ENCODE data around the gene PSMD14. TPM values are rescaled to one million over a fixed set of nuclear protein-coding genes. Genes with fewer than 3 reads are reported as not detected.

The PSMD14 gene
- total RNA-seq, 1 experiment from 2014 or later, result 176 TPM

DNA sequence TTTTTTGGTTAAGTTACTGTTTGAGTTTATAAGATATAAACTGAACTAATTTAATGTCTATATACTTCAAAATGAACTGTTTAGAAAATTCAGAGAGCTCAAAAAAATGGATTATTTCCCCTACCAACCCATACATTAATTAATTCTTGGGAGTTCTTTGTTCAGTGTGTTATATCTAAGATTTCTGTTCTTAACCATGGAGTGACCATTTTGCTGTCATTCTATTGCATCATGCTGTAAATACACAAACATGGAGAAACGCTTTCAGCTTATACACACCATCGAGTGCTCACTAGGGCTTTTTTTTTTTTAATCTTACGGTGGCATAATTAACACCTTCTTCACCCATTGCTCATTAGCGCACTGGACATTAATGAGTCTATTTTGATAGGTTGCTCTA lies 74.5 kb downstream of the PSMD14 start:
- no peak for DNase-seq (ENCODE audit: low read depth)

GRCh38 chr2:161384864-161385263 lies 76.6 kb downstream of the PSMD14 start:
- no peak for DNase-seq (ENCODE audit: low read depth)

DNA sequence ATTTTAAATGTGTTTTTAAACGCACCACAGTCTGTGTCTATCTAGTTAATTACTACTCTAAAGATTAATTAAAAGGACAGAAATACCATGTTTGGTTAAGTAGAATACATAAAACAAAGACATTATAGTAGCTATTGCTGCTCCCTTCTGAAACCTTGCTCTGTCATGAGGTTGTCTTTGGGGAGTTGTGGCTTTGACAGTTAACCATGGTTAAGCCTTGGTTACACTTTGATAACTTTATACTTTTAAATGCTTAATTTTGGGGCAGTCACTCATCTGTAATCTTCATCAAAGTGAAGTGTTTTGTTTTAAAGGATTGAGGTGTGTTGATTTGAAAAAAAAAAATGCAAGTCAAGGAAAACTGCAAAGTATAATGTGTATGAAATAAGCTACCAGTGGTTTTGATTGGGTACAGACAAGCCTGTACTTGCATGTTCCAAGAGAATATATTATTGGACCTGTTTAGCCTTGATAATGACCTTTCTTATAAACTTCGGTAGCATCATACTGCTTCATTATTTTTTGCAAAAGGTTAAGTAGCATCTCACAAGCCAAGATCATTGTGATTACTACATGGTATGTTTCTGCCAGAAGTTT lies 78.1 kb downstream of the PSMD14 start:
- no peak for DNase-seq (ENCODE audit: low read depth)

- DNase-seq (ENCODE audit: low read depth), result no peak
Measured at GRCh38 chr2:161388146-161388779, 80.0 kb downstream of the PSMD14 start.

DNA sequence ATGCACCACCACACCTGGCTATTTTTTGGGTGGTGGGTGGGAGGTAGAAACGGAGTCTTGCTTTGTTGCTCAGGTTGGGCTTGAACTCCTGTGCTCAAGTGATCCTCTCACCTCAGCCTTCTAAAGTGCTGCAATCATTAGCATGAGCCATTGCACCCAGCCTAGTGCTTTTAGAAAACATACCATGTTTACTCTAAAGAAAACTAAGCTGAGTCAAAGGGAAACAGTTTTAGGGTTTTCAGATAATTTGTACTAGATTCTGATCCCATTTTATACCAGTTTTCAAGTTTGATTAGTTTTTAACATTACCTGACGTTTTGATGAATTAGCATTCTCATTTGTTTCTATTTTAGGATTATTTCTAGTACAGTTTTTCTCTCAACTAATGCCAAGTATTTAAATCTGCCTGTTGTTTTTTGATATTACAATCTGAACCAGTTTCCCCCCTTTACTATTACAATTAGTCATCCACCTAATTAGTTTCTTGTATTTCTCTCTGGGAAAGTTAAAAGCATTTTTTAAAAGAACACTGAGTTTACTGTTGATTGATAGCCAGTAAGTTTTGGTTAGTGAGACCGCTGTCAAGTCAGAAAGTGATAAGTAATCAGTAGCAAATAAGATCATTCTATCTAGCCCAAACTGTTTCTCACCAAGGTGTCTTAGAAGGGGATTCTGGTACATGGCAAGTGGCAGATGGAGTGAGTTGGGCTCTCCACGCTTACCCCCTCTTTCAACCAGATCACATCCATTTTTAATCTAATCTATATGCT lies 83.7 kb downstream of the PSMD14 start:
- no peak for DNase-seq (ENCODE audit: low read depth)

- DNase-seq (ENCODE audit: low read depth), result peak; percentile 71
Measured at GRCh38 chr2:161400076-161400475, 91.9 kb downstream of the PSMD14 start.

DNA sequence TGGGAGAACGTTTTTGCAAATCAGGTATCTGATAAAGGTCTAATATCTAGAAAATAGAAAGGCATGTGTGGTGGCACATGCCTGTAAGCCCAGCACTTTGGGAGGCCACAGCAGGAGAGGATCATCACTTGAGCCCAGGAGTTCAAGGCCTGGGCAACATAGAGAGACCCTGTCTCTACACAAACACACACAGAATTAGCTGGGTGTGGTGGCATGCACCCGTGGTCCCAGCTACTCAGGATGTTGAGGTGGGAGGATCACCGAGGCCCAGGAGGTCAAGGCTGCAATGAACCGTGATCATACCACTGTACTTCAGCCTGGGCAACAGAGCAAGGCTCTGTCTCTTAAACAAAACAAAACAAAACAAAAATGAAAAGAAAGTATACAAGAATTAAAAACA lies 94.1 kb downstream of the PSMD14 start:
- DNase-seq (ENCODE audit: low read depth), result no peak

DNA sequence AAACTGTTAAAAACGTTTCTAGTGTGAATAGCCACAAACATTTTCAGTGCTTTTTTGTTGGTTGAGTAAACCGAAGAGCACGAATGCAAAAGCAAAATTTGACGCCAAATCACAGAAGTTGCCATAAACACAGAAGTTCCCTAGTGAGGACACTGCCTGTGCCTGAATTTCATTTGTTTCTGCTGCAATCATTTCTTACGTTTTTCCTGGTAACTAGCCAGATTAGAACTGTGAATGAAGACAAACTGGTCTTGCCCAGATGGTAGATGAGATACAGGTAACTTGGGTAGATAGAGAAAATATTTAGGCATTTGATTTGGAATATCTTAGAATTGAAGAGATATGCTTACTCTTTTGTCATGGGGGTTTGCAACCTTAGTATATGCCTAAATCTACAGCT lies 98.1 kb downstream of the PSMD14 start:
- DNase-seq (ENCODE audit: low read depth), result no peak

DNA sequence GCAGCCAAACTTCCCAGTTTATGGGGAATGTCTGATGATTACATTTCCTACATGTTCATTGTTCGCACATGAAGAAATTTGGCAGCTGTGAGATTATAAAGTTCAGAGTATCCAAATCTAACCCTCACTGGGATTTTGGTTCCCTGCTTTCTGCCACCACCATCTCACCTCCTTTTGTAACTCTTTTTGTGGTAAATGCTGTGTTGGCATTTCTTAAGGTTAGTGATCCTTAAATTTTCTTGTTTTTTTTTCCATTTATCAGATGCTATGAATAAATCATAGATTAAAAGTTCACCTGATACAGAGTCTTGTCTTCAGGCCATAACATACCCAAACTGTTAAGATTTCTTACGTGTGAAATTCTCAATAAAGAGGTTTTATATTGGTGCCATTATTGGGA lies 99.4 kb downstream of the PSMD14 start:
- DNase-seq (ENCODE audit: low read depth), result no peak

DNA sequence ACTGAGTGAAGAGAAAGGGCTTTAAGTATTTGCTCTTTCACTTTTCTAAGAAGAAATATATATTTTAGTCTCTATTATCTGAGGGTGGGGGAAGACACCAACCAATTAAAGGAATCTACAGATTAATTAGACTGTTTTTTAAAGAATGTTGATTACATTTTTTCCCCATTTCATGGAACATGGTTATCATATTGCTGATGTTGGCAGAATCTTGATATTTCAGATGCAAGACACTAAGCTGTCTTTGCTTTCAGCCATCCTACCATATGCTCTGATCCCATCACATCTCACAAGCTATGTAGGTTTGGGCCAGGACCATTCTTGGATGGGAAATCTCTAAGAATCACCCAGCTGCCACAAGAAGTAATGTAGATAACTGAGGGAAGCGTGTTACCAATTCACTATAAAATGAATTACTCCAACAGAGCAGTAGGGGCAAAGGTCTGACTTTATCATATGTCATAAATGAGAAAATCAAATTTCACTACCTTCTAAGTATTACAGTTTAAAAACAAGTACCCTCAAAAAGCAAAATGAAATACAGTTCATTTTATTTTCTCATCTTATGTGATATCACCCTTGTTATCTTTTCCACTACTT lies 101.2 kb downstream of the PSMD14 start:
- DNase-seq (ENCODE audit: low read depth), result no peak

GRCh38 chr2:161412346-161412745 lies 104.1 kb downstream of the PSMD14 start:
- DNase-seq (ENCODE audit: low read depth), result no peak

- no peak for DNase-seq (ENCODE audit: low read depth)
Measured at GRCh38 chr2:161414042-161415033, 106.1 kb downstream of the PSMD14 start.

GRCh38 chr2:161415034-161415986 lies 107.1 kb downstream of the PSMD14 start:
- no peak for DNase-seq (ENCODE audit: low read depth)

DNA sequence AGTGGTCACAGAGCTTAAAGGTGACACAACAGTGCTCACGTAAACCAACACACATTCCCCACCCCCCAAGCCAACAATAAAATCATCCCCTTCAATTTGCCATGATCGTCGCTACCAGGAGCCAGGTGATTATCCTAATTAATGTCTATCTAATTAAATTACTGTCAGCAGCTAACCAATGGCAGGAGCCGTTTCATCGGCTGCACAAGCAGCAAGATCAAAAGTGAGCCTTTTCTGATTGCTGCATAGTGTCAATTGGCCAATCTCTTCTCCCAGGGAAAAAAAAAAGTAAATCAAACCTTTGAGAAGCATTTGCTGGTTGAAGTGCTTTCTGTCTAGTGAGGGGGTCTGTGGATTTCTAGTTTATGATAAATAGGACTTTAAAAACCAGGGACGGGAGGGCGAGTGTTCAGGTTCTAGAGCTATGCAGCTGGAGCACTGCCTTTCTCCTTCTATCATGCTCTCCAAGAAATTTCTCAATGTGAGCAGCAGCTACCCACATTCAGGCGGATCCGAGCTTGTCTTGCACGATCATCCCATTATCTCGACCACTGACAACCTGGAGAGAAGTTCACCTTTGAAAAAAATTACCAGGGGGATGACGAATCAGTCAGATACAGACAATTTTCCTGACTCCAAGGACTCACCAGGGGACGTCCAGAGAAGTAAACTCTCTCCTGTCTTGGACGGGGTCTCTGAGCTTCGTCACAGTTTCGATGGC lies 107.9 kb downstream of the PSMD14 start, which contains the start of gene TBR1:
TBR1 (plus strand) TSS at position 311 of the 721 bp plus-strand sequence; CDS start at position 425, 114 bp downstream.
- no peak for DNase-seq (ENCODE audit: low read depth)

- DNase-seq (ENCODE audit: low read depth), result no peak
Measured at GRCh38 chr2:161416708-161417437, 108.6 kb downstream of the PSMD14 start.

GRCh38 chr2:161417438-161418274 lies 109.4 kb downstream of the PSMD14 start:
- DNase-seq (ENCODE audit: low read depth), result no peak

DNA sequence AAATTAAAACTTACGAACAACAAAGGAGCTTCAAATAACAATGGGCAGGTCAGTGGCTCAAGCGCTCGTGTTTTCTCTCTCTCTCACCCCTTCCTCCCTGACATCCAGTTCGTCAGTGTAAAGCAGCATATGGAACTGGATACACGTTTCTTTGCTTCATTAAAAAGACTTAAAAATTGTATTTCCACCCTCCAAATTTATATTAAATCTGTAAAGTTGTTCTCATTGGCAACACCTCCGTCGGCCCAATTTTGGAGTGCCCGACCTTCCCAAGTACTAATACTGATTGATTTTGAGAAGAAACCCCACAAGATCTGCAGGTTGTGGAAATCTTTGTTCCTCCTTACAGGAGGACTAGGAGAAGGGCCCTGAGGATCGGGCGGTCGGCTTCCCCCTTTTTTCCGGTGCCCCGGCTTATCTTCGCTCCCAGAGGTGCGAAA lies 110.1 kb downstream of the PSMD14 start:
- no peak for DNase-seq (ENCODE audit: low read depth)
